Astrocyte (in vitro differentiated cells and primary cell): ENCODE data around the gene SAMD14.

Experiments
- CTCF ChIP-seq: IDR thresholded peaks from 2 replicates; pipeline ENCODE4 v1.5.1; 2011; ENCODE audit warnings: low read depth, mild to moderate bottlenecking, inconsistent platforms, low read length, moderate library complexity; ENCODE audit not compliant: insufficient read depth
- EZH2 ChIP-seq: IDR thresholded peaks from 2 replicates; pipeline ENCODE4 v1.6.1; 2012; ENCODE audit warnings: mild to moderate bottlenecking, low read length, inconsistent platforms; ENCODE audit not compliant: insufficient read depth

- TF ChIP-seq CTCF (no peak), EZH2 (no peak)
Observed at GRCh38 chr17:50098583-50098982, 31.4 kb downstream of the SAMD14 start.
